Liver (tissue), 9 donors: ENCODE measurements around the gene PGM5. TPM values are rescaled to one million over a fixed set of nuclear protein-coding genes. Genes with fewer than 3 reads are reported as not detected.

ENCODE experiments used
- DNase-seq: peaks from one replicate; pipeline ENCODE4 v3.0.0-alpha.2; 2017; ENCODE audit warnings: low spot score
- H3K27ac ChIP-seq, 2 donors: one replicate each; pipeline ENCODE4 v1.7.0; 2013; ENCODE audit warnings: inconsistent platforms in 2 of 2, low read length in 2 of 2, control low read depth in 1 of 2, low read depth in 1 of 2, mild to moderate bottlenecking in 1 of 2
- H3K27me3 ChIP-seq, 4 donors: one replicate each; pipeline versions ENCODE4 v1.6.1 to v1.7.0; 2013; ENCODE audit warnings: low read length in 3 of 4, inconsistent platforms in 1 of 4, mild to moderate bottlenecking in 1 of 4, moderate library complexity in 1 of 4; ENCODE audit not compliant: control insufficient read depth in 4 of 4, insufficient read depth in 4 of 4
- H3K36me3 ChIP-seq, 4 donors: one replicate each; pipeline versions ENCODE4 v1.6.1 to v1.7.0; 2013; ENCODE audit warnings: low read length in 3 of 4, mild to moderate bottlenecking in 3 of 4, low read depth in 1 of 4, moderate library complexity in 1 of 4; ENCODE audit not compliant: control insufficient read depth in 4 of 4, insufficient read depth in 3 of 4
- H3K4me1 ChIP-seq, 4 donors: one replicate each; pipeline versions ENCODE4 v1.6.1 to v1.7.0; 2013; ENCODE audit warnings: low read length in 3 of 4, mild to moderate bottlenecking in 3 of 4, moderate library complexity in 1 of 4; ENCODE audit not compliant: control insufficient read depth in 4 of 4, insufficient read depth in 4 of 4
- H3K4me3 ChIP-seq, 3 donors: one replicate each; pipeline versions ENCODE4 v1.6.1 to v1.7.0; 2013; ENCODE audit warnings: low read length in 3 of 3, control low read depth in 1 of 3, low read depth in 1 of 3, mild to moderate bottlenecking in 1 of 3
- H3K9ac ChIP-seq, 2 donors: one replicate each; pipeline ENCODE4 v1.7.0; 2013; ENCODE audit warnings: low read length in 2 of 2, mild to moderate bottlenecking in 2 of 2, moderate library complexity in 2 of 2, control low read depth in 1 of 2, low read depth in 1 of 2
- H3K9me3 ChIP-seq, 4 donors: one replicate each; pipeline versions ENCODE4 v1.6.1 to v1.7.0; 2013; ENCODE audit warnings: low read length in 3 of 4; ENCODE audit not compliant: control insufficient read depth in 4 of 4
- ATF3 ChIP-seq: IDR thresholded peaks from 2 replicates; pipeline ENCODE4 v1.6.1; 2016; ENCODE audit warnings: antibody characterized with exemption
- EGR1 ChIP-seq, 2 donors: IDR thresholded peaks; 2 replicates each; pipeline ENCODE4 v1.6.1; 2016 to 2018; ENCODE audit warnings: antibody characterized with exemption in 2 of 2, low read depth in 2 of 2
- FOXA1 ChIP-seq: IDR thresholded peaks from 2 replicates; pipeline ENCODE4 v1.6.1; 2016; ENCODE audit warnings: antibody characterized with exemption
- FOXA2 ChIP-seq: IDR thresholded peaks from 2 replicates; pipeline ENCODE4 v1.6.1; 2016; ENCODE audit warnings: antibody characterized with exemption
- GABPA ChIP-seq, 2 donors: IDR thresholded peaks in 1 of 2; conservative IDR thresholded peaks in 1 of 2; 2 replicates each; pipeline ENCODE4 v1.6.1; 2016; ENCODE audit warnings: antibody characterized with exemption in 2 of 2, mild to moderate bottlenecking in 1 of 2, moderate library complexity in 1 of 2
- HNF4A ChIP-seq, 2 donors: conservative IDR thresholded peaks; 2 replicates each; pipeline ENCODE4 v1.6.1; 2016; ENCODE audit warnings: antibody characterized with exemption in 2 of 2, mild to moderate bottlenecking in 2 of 2
- HNF4G ChIP-seq: IDR thresholded peaks from 2 replicates; pipeline ENCODE4 v1.6.1; 2016; ENCODE audit warnings: antibody characterized with exemption
- JUND ChIP-seq, 2 donors: IDR thresholded peaks; 2 replicates each; pipeline ENCODE4 v1.6.1; 2016; ENCODE audit warnings: antibody characterized with exemption in 2 of 2
- MAX ChIP-seq: IDR thresholded peaks from 2 replicates; pipeline ENCODE4 v1.6.1; 2016; ENCODE audit warnings: antibody characterized with exemption
- NR2F2 ChIP-seq: IDR thresholded peaks from 2 replicates; pipeline ENCODE4 v1.6.1; 2016; ENCODE audit warnings: antibody characterized with exemption
- RAD21 ChIP-seq, 2 donors: IDR thresholded peaks; 2 replicates each; pipeline ENCODE4 v1.6.1; 2016; ENCODE audit warnings: antibody characterized with exemption in 2 of 2, mild to moderate bottlenecking in 2 of 2
- RXRA ChIP-seq, 2 donors: IDR thresholded peaks; 2 replicates each; pipeline ENCODE4 v1.6.1; 2017 to 2018; ENCODE audit warnings: antibody characterized with exemption in 2 of 2, mild to moderate bottlenecking in 1 of 2
- SP1 ChIP-seq: IDR thresholded peaks from 2 replicates; pipeline ENCODE4 v1.6.1; 2018; ENCODE audit warnings: antibody characterized with exemption, mild to moderate bottlenecking
- TAF1 ChIP-seq: conservative IDR thresholded peaks from 2 replicates; pipeline ENCODE4 v1.6.1; 2016; ENCODE audit warnings: antibody characterized with exemption, mild to moderate bottlenecking
- YY1 ChIP-seq: IDR thresholded peaks from 2 replicates; pipeline ENCODE4 v1.6.1; 2016; ENCODE audit warnings: antibody characterized with exemption, mild to moderate bottlenecking
- ZBTB33 ChIP-seq: IDR thresholded peaks from 2 replicates; pipeline ENCODE4 v1.6.1; 2016; ENCODE audit warnings: antibody characterized with exemption
- WGBS: extraction: QIAGEN DNeasy Blood & Tissue Kit; methylation state at CpG from one replicate; pipeline ENCODE4 v1.1.7; 2013; 5-methylcytosine and 5-hydroxymethylcytosine counted together
- polyA plus RNA-seq, 2 donors: library from polyadenylated mRNA; stranded (reverse) in 1 of 2; unstranded in 1 of 2; fragments of 200-250 nt in 1 of 2; fragments of >200 nt in 1 of 2; fragmentation: Nextera tagmentation in 1 of 2; extraction: Ambion mirVana in 1 of 2; gene quantifications; one replicate each; pipeline versions ENCODE4 v1.2.1 to v1.2.3, GENCODE V29; 2013 to 2015
- total RNA-seq, 2 donors: library from RNA; depleted of rRNA; stranded (reverse); fragments of >200 nt; gene quantifications; one replicate each; pipeline ENCODE4 v1.2.3, GENCODE V29; 2014
- TF ChIP-seq, protein P1 (sequence below): fragments of 150-350 bp; IDR thresholded peaks from 2 replicates; pipeline ENCODE4 v1.5.1; 2017; ENCODE audit warnings: improper control_type of control experiment, low read depth, low read length; ENCODE audit not compliant: missing input control
- TF ChIP-seq, protein P2 (sequence below): IDR thresholded peaks from 2 replicates; pipeline ENCODE4 v1.6.1; 2016; ENCODE audit warnings: antibody characterized with exemption, mild to moderate bottlenecking
- donor health status: healthy.
- donor health status: healthy.
- donor health status: healthy.
- donor health status: healthy.
- donor health status: healthy.

Gene PGM5
- total and polyA plus RNA-seq, 4 donors: 0.63 to 8.5 (median 2.2) TPM

GRCh38 chr9:68502279-68502678, 145.9 kb downstream of the PGM5 start:
- 60% methylated on average over 4 of the region's 4 CpGs for WGBS
- Histone ChIP-seq H3K9me3 (no peaks in the 10 kb centered on the region), H3K36me3 (no peaks in the 10 kb centered on the region), H3K27ac (no peak overlapping the region), H3K4me3 (no peak overlapping the region), H3K4me1 (peaks cover 0 to 10% (median 2%) of the 10 kb centered on the region in 4 donors), H3K27me3 (no peaks in the 10 kb centered on the region), H3K9ac (no peak overlapping the region)
- no peak for DNase-seq
- TF ChIP-seq GABPA (IDR thresholded peaks at IDR 0.05 in 1 of 2, conservative IDR thresholded peaks at IDR 0.05 in 1 of 2) (no peak), MAX (no peak), NR2F2 (peak; percentile 19)

DNA sequence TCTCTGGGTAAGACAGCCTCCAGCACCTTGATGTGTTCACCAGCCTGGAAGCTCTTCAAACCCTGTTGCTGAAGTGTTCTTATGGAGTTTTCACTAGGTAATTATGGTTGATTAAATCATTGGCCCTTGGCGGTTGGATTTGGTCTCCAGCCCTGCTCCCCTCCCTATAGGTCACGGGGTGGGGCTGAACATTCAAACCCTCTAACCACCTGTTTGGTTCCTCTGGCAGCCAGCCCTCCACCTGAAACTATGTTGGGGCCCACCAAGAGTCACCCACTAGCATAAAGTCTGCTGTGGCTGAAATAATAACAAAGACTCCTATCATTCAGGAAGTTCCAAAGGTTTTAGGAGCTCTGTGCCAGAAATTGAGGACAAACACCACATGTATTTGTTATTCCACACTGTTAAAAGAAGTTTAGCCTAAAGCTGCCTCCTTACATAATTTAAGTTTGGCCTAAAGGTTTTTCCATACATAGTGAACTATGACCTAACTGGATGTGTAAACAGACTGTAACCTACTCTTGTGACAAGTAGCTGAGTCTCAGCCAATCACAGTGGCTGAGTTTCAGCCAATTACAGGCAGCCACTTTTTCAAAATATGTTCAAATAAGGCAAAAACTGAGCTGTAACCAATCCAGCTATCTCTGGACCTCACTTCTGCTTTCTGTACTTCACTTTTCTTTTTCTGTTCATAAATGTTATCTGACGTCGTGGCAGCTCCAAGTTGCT, 149.4 kb downstream of the PGM5 start:
- Histone ChIP-seq H3K36me3 (no peaks in the 10 kb centered on the region), H3K4me1 (peaks cover 2 to 15% (median 9%) of the 10 kb centered on the region in 4 donors), H3K27me3 (no peaks in the 10 kb centered on the region), H3K9ac (peak overlapping the region in 1 of 2 donors; percentile 15), H3K9me3 (no peaks in the 10 kb centered on the region), H3K27ac (peak overlapping the region; percentile 29 to 54), H3K4me3 (no peak overlapping the region)
- TF ChIP-seq RXRA (IDR thresholded peaks at IDR 0.05) (peak; percentile 47 to 57), HNF4G (peak; percentile 11), FOXA2 (no peak), GABPA (IDR thresholded peaks at IDR 0.05 in 1 of 2, conservative IDR thresholded peaks at IDR 0.05 in 1 of 2) (no peak), SP1 (peak; percentile 62), ZBTB33 (no peak), NR2F2 (peak; percentile 23), ATF3 (no peak), YY1 (no peak), MAX (no peak), FOXA1 (no peak), HNF4A (conservative IDR thresholded peaks at IDR 0.05) (peak; percentile 47 to 62), TAF1 (no peak), JUND (IDR thresholded peaks at IDR 0.05) (no peak), RAD21 (IDR thresholded peaks at IDR 0.05) (peak in 1 of 2 donors; percentile 3), EGR1 (IDR thresholded peaks at IDR 0.05; ENCODE audit: low read depth in 2 of 2) (no peak)
- TF ChIP-seq, protein P1, sequence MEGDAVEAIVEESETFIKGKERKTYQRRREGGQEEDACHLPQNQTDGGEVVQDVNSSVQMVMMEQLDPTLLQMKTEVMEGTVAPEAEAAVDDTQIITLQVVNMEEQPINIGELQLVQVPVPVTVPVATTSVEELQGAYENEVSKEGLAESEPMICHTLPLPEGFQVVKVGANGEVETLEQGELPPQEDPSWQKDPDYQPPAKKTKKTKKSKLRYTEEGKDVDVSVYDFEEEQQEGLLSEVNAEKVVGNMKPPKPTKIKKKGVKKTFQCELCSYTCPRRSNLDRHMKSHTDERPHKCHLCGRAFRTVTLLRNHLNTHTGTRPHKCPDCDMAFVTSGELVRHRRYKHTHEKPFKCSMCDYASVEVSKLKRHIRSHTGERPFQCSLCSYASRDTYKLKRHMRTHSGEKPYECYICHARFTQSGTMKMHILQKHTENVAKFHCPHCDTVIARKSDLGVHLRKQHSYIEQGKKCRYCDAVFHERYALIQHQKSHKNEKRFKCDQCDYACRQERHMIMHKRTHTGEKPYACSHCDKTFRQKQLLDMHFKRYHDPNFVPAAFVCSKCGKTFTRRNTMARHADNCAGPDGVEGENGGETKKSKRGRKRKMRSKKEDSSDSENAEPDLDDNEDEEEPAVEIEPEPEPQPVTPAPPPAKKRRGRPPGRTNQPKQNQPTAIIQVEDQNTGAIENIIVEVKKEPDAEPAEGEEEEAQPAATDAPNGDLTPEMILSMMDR: no peak
- TF ChIP-seq, protein P2, sequence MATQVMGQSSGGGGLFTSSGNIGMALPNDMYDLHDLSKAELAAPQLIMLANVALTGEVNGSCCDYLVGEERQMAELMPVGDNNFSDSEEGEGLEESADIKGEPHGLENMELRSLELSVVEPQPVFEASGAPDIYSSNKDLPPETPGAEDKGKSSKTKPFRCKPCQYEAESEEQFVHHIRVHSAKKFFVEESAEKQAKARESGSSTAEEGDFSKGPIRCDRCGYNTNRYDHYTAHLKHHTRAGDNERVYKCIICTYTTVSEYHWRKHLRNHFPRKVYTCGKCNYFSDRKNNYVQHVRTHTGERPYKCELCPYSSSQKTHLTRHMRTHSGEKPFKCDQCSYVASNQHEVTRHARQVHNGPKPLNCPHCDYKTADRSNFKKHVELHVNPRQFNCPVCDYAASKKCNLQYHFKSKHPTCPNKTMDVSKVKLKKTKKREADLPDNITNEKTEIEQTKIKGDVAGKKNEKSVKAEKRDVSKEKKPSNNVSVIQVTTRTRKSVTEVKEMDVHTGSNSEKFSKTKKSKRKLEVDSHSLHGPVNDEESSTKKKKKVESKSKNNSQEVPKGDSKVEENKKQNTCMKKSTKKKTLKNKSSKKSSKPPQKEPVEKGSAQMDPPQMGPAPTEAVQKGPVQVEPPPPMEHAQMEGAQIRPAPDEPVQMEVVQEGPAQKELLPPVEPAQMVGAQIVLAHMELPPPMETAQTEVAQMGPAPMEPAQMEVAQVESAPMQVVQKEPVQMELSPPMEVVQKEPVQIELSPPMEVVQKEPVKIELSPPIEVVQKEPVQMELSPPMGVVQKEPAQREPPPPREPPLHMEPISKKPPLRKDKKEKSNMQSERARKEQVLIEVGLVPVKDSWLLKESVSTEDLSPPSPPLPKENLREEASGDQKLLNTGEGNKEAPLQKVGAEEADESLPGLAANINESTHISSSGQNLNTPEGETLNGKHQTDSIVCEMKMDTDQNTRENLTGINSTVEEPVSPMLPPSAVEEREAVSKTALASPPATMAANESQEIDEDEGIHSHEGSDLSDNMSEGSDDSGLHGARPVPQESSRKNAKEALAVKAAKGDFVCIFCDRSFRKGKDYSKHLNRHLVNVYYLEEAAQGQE: no peak
- DNase-seq: no peak
- WGBS: 66% methylated on average over 4 of the region's 4 CpGs
